Measurements from ENCODE around the gene RAP1GAP2. TPM values are rescaled to one million over a fixed set of nuclear protein-coding genes. Genes with fewer than 3 reads are reported as not detected.
A peak's percentile ranks its signal among the peaks of the same experiment; 100 is the strongest.

The RAP1GAP2 gene
- total and polyA plus RNA-seq, 11 donors = 13.5 to 44.1 (median 34.3) TPM

GRCh38 chr17:2905696-2906501 lies 109.7 kb downstream of the RAP1GAP2 start:
- peaks cover 0 to 4% (median 0%) of the 10 kb centered on the region in 12 donors for H3K9me3 ChIP-seq
- H3K4me1 ChIP-seq = peaks cover 0 to 64% (median 14%) of the 10 kb centered on the region in 12 donors
- no peak for TF ChIP-seq CTCF (IDR thresholded peaks at IDR 0.05)
- TF ChIP-seq POLR2A (IDR thresholded peaks at IDR 0.05) = no peak
- H3K27ac ChIP-seq = peak overlapping the region; percentile 31 to 88 (median 72)
- DNase-seq = no peak
- peak in 3 of 4 donors; percentile 2 to 19 (median 15) for ATAC-seq
- no peaks in the 10 kb centered on the region for H3K27me3 ChIP-seq
- no peak overlapping the region for H3K4me3 ChIP-seq
- WGBS, 4 donors = 49 to 55% (median 51%) methylated on average over 13 to 15 of the region's 15 CpGs
- intact Hi-C loops (cut with DNase I) = loop anchor here in 2 of 10 donors (2.0 kb wide), 2 partner anchors 43 to 51 kb away; no protein-coding TSS in a partner anchor
- H3K36me3 ChIP-seq = no peaks in the 10 kb centered on the region

- no peak overlapping the region for H3K4me3 ChIP-seq
- H3K27me3 ChIP-seq = no peaks in the 10 kb centered on the region
- H3K9me3 ChIP-seq = peaks cover 0 to 4% (median 0%) of the 10 kb centered on the region in 12 donors
- ATAC-seq = no peak
- TF ChIP-seq POLR2A (IDR thresholded peaks at IDR 0.05) (no peak), CTCF (IDR thresholded peaks at IDR 0.05) (no peak)
- WGBS, 4 donors = 94 to 97% (median 97%) methylated on average over 6 of the region's 6 CpGs
- H3K27ac ChIP-seq = peak overlapping the region in 2 of 12 donors; percentile 75 to 77
- H3K36me3 ChIP-seq = no peaks in the 10 kb centered on the region
- intact Hi-C loops (cut with DNase I) = no loop called here
- peaks cover 0 to 59% (median 13%) of the 10 kb centered on the region in 12 donors for H3K4me1 ChIP-seq
- DNase-seq = no peak
Measured at GRCh38 chr17:2906901-2907300, 110.7 kb downstream of the RAP1GAP2 start.

- intact Hi-C loops (cut with DNase I) = no loop called here
- WGBS, 4 donors = 66 to 80% (median 77%) methylated on average over 13 of the region's 13 CpGs
- H3K27me3 ChIP-seq = no peaks in the 10 kb centered on the region
- DNase-seq (no peak), ATAC-seq (no peak)
- H3K4me1 ChIP-seq = peaks cover 0 to 37% (median 8%) of the 10 kb centered on the region in 12 donors
- H3K9me3 ChIP-seq = peaks cover 0 to 4% (median 0%) of the 10 kb centered on the region in 12 donors
- TF ChIP-seq POLR2A (IDR thresholded peaks at IDR 0.05) (no peak), CTCF (IDR thresholded peaks at IDR 0.05) (no peak)
- H3K4me3 ChIP-seq = no peak overlapping the region
- no peaks in the 10 kb centered on the region for H3K36me3 ChIP-seq
- H3K27ac ChIP-seq = no peak overlapping the region
Measured at GRCh38 chr17:2909175-2909845, 113.1 kb downstream of the RAP1GAP2 start.

GRCh38 chr17:2909846-2910234 lies 113.6 kb downstream of the RAP1GAP2 start:
- no peak for TF ChIP-seq POLR2A (IDR thresholded peaks at IDR 0.05)
- no peak for TF ChIP-seq CTCF (IDR thresholded peaks at IDR 0.05)
- H3K4me3 ChIP-seq = no peak overlapping the region
- 85 to 95% (median 91%) methylated on average over 4 of the region's 4 CpGs for whole genome bisulfite sequencing, 4 donors
- H3K27ac ChIP-seq = no peak overlapping the region
- H3K9me3 ChIP-seq = peaks cover 0 to 4% (median 0%) of the 10 kb centered on the region in 12 donors
- intact Hi-C loops (cut with DNase I) = no loop called here
- peaks cover 0 to 31% (median 8%) of the 10 kb centered on the region in 12 donors for H3K4me1 ChIP-seq
- H3K27me3 ChIP-seq = no peaks in the 10 kb centered on the region
- DNase-seq (no peak), ATAC-seq (no peak)
- no peaks in the 10 kb centered on the region for H3K36me3 ChIP-seq

Data from heart left ventricle (tissue), 16 donors.